ENCODE data around the gene CCDC85A.

Gene CCDC85A

GRCh38 chr2:56263876-56264275 is 80.1 kb downstream of the CCDC85A start:
- Histone ChIP-seq H3K4me2 (ENCODE audit: low read depth, low read length) (no peak overlapping the region), H3K4me1 (ENCODE audit: low read length) (no peaks in the 10 kb centered on the region), H3K27ac (ENCODE audit: low read length) (no peak overlapping the region), H3K9ac (ENCODE audit: low read length) (no peak overlapping the region), H3K4me3 (ENCODE audit: low read length) (no peak overlapping the region), H3K36me3 (replicated peaks; ENCODE audit: insufficient read depth, low read length) (no peaks in the 10 kb centered on the region), H3F3A (ENCODE audit: insufficient read depth, low read length) (no peaks in the 10 kb centered on the region), H2AFZ (ENCODE audit: low read length) (no peak overlapping the region), H3K9me3 (replicated peaks; ENCODE audit: insufficient read depth, low read length) (no peaks in the 10 kb centered on the region), H3K79me2 (ENCODE audit: low read length) (no peaks in the 10 kb centered on the region), H3K27me3 (replicated peaks; ENCODE audit: insufficient read depth, low read length) (no peaks in the 10 kb centered on the region), H3K9me2 (replicated peaks; ENCODE audit: insufficient read depth, low read length) (0 out of 2 replicates have a peak, but pooled peaks cover 3% of the 10 kb centered on the region), H4K20me1 (ENCODE audit: insufficient read depth, low read length) (no peaks in the 10 kb centered on the region)
- no peak for TF ChIP-seq EZH2 (optimal IDR thresholded peaks at IDR 0.05; ENCODE audit: low read depth, low read length)
- TF ChIP-seq EZH2phosphoT487 (IDR thresholded peaks at IDR 0.05; ENCODE audit: low read length): no peak
- no peak for TF ChIP-seq CTCF (IDR thresholded peaks at IDR 0.05; ENCODE audit: low read length)
- no peak for DNase-seq

- Histone ChIP-seq H2AFZ (ENCODE audit: low read length) (no peak overlapping the region), H3K4me1 (ENCODE audit: low read length) (no peaks in the 10 kb centered on the region), H3K9ac (ENCODE audit: low read length) (no peak overlapping the region), H3K4me2 (ENCODE audit: low read depth, low read length) (no peak overlapping the region), H3K36me3 (replicated peaks; ENCODE audit: insufficient read depth, low read length) (no peaks in the 10 kb centered on the region), H3K9me2 (replicated peaks; ENCODE audit: insufficient read depth, low read length) (0 out of 2 replicates have a peak, but pooled peaks cover 3% of the 10 kb centered on the region), H3K27me3 (replicated peaks; ENCODE audit: insufficient read depth, low read length) (no peaks in the 10 kb centered on the region), H3K27ac (ENCODE audit: low read length) (no peak overlapping the region), H3K4me3 (ENCODE audit: low read length) (no peak overlapping the region), H4K20me1 (ENCODE audit: insufficient read depth, low read length) (no peaks in the 10 kb centered on the region), H3K9me3 (replicated peaks; ENCODE audit: insufficient read depth, low read length) (no peaks in the 10 kb centered on the region), H3F3A (ENCODE audit: insufficient read depth, low read length) (no peaks in the 10 kb centered on the region), H3K79me2 (ENCODE audit: low read length) (no peaks in the 10 kb centered on the region)
- no peak for DNase-seq
- TF ChIP-seq EZH2 (optimal IDR thresholded peaks at IDR 0.05; ENCODE audit: low read depth, low read length) (no peak), EZH2phosphoT487 (IDR thresholded peaks at IDR 0.05; ENCODE audit: low read length) (no peak), CTCF (IDR thresholded peaks at IDR 0.05; ENCODE audit: low read length) (no peak)
Measured at GRCh38 chr2:56266761-56267414, 83.1 kb downstream of the CCDC85A start.

GRCh38 chr2:56267415-56267788 is 83.6 kb downstream of the CCDC85A start:
- Histone ChIP-seq H3K9me3 (replicated peaks; ENCODE audit: insufficient read depth, low read length) (no peaks in the 10 kb centered on the region), H3K4me2 (ENCODE audit: low read depth, low read length) (no peak overlapping the region), H3K9ac (ENCODE audit: low read length) (no peak overlapping the region), H3K27ac (ENCODE audit: low read length) (no peak overlapping the region), H3K36me3 (replicated peaks; ENCODE audit: insufficient read depth, low read length) (no peaks in the 10 kb centered on the region), H3F3A (ENCODE audit: insufficient read depth, low read length) (no peaks in the 10 kb centered on the region), H2AFZ (ENCODE audit: low read length) (no peak overlapping the region), H4K20me1 (ENCODE audit: insufficient read depth, low read length) (no peaks in the 10 kb centered on the region), H3K4me1 (ENCODE audit: low read length) (no peaks in the 10 kb centered on the region), H3K9me2 (replicated peaks; ENCODE audit: insufficient read depth, low read length) (0 out of 2 replicates have a peak, but pooled peaks cover 3% of the 10 kb centered on the region), H3K79me2 (ENCODE audit: low read length) (no peaks in the 10 kb centered on the region), H3K27me3 (replicated peaks; ENCODE audit: insufficient read depth, low read length) (no peaks in the 10 kb centered on the region), H3K4me3 (ENCODE audit: low read length) (no peak overlapping the region)
- TF ChIP-seq CTCF (IDR thresholded peaks at IDR 0.05; ENCODE audit: low read length) (no peak), EZH2phosphoT487 (IDR thresholded peaks at IDR 0.05; ENCODE audit: low read length) (no peak), EZH2 (optimal IDR thresholded peaks at IDR 0.05; ENCODE audit: low read depth, low read length) (no peak)
- no peak for DNase-seq

Data from MM.1S (cell line).